NT2/D1 (cell line): Measurements from ENCODE around the gene GSK3B.

Experiments
- SUZ12 ChIP-seq: IDR thresholded peaks from 2 replicates; pipeline ENCODE4 v1.6.1; 2011; ENCODE audit not compliant: insufficient read length, insufficient read depth; ENCODE audit errors: extremely low read depth
- ZNF274 ChIP-seq: IDR thresholded peaks from 2 replicates; pipeline ENCODE4 v1.6.1; 2011; ENCODE audit warnings: mild to moderate bottlenecking, low read depth, low read length

DNA sequence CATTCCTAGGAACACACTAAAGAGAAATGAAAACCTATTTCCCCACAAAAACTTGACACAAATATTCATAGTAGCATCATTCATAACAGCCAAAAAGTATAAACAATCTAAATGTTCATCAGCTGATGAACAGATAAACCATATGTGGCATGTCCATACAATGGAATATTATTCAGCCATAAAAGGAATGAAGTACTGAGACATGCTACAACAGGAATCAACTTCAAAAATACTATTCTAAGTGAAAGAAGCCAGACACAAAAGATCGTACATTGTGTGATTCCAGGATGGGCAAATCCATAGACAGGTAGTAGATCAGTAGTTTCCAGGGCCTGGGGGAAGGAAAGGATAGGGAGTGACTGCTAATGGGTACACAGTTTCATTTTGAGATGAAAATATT, 118.0 kb downstream of the GSK3B start:
- TF ChIP-seq SUZ12, result no peak
- TF ChIP-seq ZNF274, result no peak
